Ovary (tissue), 9 donors: ENCODE measurements around the gene ANO3. TPM values are rescaled to one million over a fixed set of nuclear protein-coding genes. Genes with fewer than 3 reads are reported as not detected.

ENCODE experiments used
- DNase-seq, 5 donors: peaks; one replicate each; pipeline ENCODE4 v3.0.0-alpha.2; 2019 to 2020
- H3K27ac ChIP-seq, 2 donors: fragments of 200-600 bp; one replicate each; pipeline versions ENCODE4 v1.5.1 to v1.8.0; 2019 to 2022
- H3K27me3 ChIP-seq: fragments of 200-600 bp; one replicate; pipeline ENCODE4 v1.8.0; 2022
- H3K36me3 ChIP-seq: fragments of 200-600 bp; sonication (generic); one replicate; pipeline ENCODE4 v1.5.1; 2019
- H3K4me1 ChIP-seq: one replicate; pipeline ENCODE4 v1.8.1; 2013; ENCODE audit warnings: mild to moderate bottlenecking, moderate library complexity; ENCODE audit not compliant: insufficient read depth
- H3K4me3 ChIP-seq: fragments of 200-600 bp; sonication (generic); one replicate; pipeline ENCODE4 v1.5.1; 2017
- H3K9me3 ChIP-seq, 2 donors: fragments of 200-600 bp in 1 of 2; sonication (generic) in 1 of 2; one replicate each; pipeline versions ENCODE4 v1.5.1 to v1.8.1; 2013 to 2019; ENCODE audit warnings: mild to moderate bottlenecking in 1 of 2, moderate library complexity in 1 of 2
- CTCF ChIP-seq, 3 donors: fragments of 450-650 bp in 2 of 3; fragments of 200-600 bp in 1 of 3; IDR thresholded peaks; one replicate each; pipeline versions ENCODE4 v1.5.1 to v1.8.0; 2016 to 2022; ENCODE audit warnings: antibody characterized with exemption in 3 of 3, mild to moderate bottlenecking in 1 of 3
- EP300 ChIP-seq: sonication (generic); formaldehyde crosslinking; IDR thresholded peaks from one replicate; pipeline ENCODE4 v1.6.1; 2017; ENCODE audit warnings: antibody characterized with exemption
- POLR2A ChIP-seq: fragments of 450-650 bp; IDR thresholded peaks from one replicate; pipeline ENCODE4 v1.6.1; 2017; ENCODE audit warnings: antibody characterized with exemption, mild to moderate bottlenecking, moderate library complexity
- WGBS, 3 donors: extraction: QIAGEN DNeasy Blood & Tissue Kit in 1 of 3; methylation state at CpG; one replicate each; pipeline versions ENCODE4 v1.1.5 to v1.1.7; 2013 to 2017; 5-methylcytosine and 5-hydroxymethylcytosine counted together
- intact Hi-C, 4 donors: fragments of 100-400 bp; cut with DNase I; formaldehyde crosslinking; loops; one replicate each; pipeline versions ENCODE4 v1.11.0 to v1.15.1; 2022 to 2023
- polyA plus RNA-seq, 2 donors: library from polyadenylated mRNA; stranded (reverse); fragments of 200-250 nt in 1 of 2; fragments of 350-450 nt in 1 of 2; fragmentation: Illumina TruSeq in 1 of 2; extraction: RNeasy Lipid Tissue Mini Kit (QIAGEN cat#74804) in 1 of 2; gene quantifications; one replicate each; pipeline ENCODE4 v1.2.3, GENCODE V29; 2013 to 2014
- total RNA-seq, 7 donors: library from RNA; depleted of rRNA in 2 of 7; stranded (reverse); fragments of >200 nt in 2 of 7; fragmentation: NEBNext Ultra II Directional in 3 of 7; extraction: Animal tissue kit (Norgen Biotek cat#: 25700) in 3 of 7; gene quantifications; one replicate each; pipeline versions ENCODE4 v1.1.0 to v1.2.4, GENCODE V29; 2016 to 2023
- donor health status: DM: no; HTN: no; CAD: no; lungs with moderate emphysema.
- donor health status: DM: no; HTN: no; CAD: no.
- donor health status: Bipolar disorder and iron deficiency.
- donor health status: DM: yes; HTN: yes; CAD: no.
- donor health status: DM: no; HTN: no; CAD: no.
- donor health status: DM: yes; HTN: yes; CAD: no.

Gene ANO3
- total and polyA plus RNA-seq, 9 donors: under 0.01 to 0.93 (median 0.08) TPM; not detected in 1

GRCh38 chr11:26618441-26618840, 286.5 kb downstream of the ANO3 start:
- H3K36me3 ChIP-seq: no peaks in the 10 kb centered on the region
- intact Hi-C loops: no loop called here
- no peaks in the 10 kb centered on the region for H3K9me3 ChIP-seq
- H3K27me3 ChIP-seq: no peaks in the 10 kb centered on the region
- H3K4me1 ChIP-seq: no peaks in the 10 kb centered on the region
- no peak overlapping the region for H3K4me3 ChIP-seq
- no peak for TF ChIP-seq EP300
- no peak for TF ChIP-seq POLR2A
- DNase-seq: no peak
- 42 to 53% (median 51%) methylated on average over 1 of the region's 1 CpG for WGBS, 3 donors
- H3K27ac ChIP-seq: no peak overlapping the region

- Histone ChIP-seq H3K4me1 (no peaks in the 10 kb centered on the region), H3K27me3 (no peaks in the 10 kb centered on the region), H3K4me3 (no peak overlapping the region), H3K36me3 (no peaks in the 10 kb centered on the region), H3K27ac (no peak overlapping the region), H3K9me3 (no peaks in the 10 kb centered on the region)
- no peak for DNase-seq
- no peak for TF ChIP-seq CTCF (IDR thresholded peaks at IDR 0.05)
- TF ChIP-seq EP300: no peak
- no peak for TF ChIP-seq POLR2A
- 94 to 98% (median 97%) methylated on average over 1 of the region's 1 CpG for WGBS, 3 donors
- intact Hi-C loops: no loop called here
These were observed 288.5 kb downstream of the ANO3 start for GRCh38 chr11:26620282-26621045.

DNA sequence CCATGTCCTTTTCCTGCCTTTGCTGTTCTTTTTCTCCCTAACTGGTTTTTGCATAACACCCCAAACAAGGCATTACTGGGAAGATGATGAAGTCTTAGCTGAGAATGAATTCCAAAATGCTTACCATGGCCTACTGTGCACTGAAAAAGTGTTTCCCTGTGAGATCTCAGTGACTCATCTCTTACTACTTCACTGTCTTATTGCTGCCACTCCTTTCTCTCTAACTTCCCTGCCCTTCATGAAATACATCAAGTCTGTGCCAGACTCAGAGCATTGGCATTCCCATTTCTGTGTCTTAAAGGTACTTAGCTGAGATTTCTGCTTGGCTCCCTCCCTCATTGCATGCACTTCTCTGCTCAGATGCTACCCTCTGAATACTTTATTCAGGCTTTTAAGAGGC, 289.2 kb downstream of the ANO3 start:
- Histone ChIP-seq H3K27ac (no peak overlapping the region), H3K27me3 (no peaks in the 10 kb centered on the region), H3K36me3 (no peaks in the 10 kb centered on the region), H3K9me3 (no peaks in the 10 kb centered on the region), H3K4me1 (no peaks in the 10 kb centered on the region), H3K4me3 (no peak overlapping the region)
- TF ChIP-seq EP300 (no peak), POLR2A (no peak), CTCF (IDR thresholded peaks at IDR 0.05) (no peak)
- intact Hi-C loops: no loop called here
- no peak for DNase-seq

- Histone ChIP-seq H3K27me3 (no peaks in the 10 kb centered on the region), H3K27ac (no peak overlapping the region), H3K4me3 (no peak overlapping the region), H3K36me3 (no peaks in the 10 kb centered on the region), H3K9me3 (no peaks in the 10 kb centered on the region), H3K4me1 (no peaks in the 10 kb centered on the region)
- intact Hi-C loops: no loop called here
- 78 to 93% (median 89%) methylated on average over 2 of the region's 2 CpGs for WGBS, 3 donors
- TF ChIP-seq EP300 (no peak), CTCF (IDR thresholded peaks at IDR 0.05) (no peak), POLR2A (no peak)
- no peak for DNase-seq
These were observed 290.3 kb downstream of the ANO3 start for GRCh38 chr11:26622181-26622580.

GRCh38 chr11:26623076-26623659, 291.2 kb downstream of the ANO3 start:
- no peak for TF ChIP-seq POLR2A
- no peak for TF ChIP-seq EP300
- TF ChIP-seq CTCF (IDR thresholded peaks at IDR 0.05): no peak
- no peak overlapping the region for H3K27ac ChIP-seq
- H3K4me1 ChIP-seq: no peaks in the 10 kb centered on the region
- intact Hi-C loops: no loop called here
- no peaks in the 10 kb centered on the region for H3K36me3 ChIP-seq
- WGBS, 3 donors: 72 to 90% (median 89%) methylated on average over 2 of the region's 2 CpGs
- no peak overlapping the region for H3K4me3 ChIP-seq
- H3K27me3 ChIP-seq: no peaks in the 10 kb centered on the region
- H3K9me3 ChIP-seq: no peaks in the 10 kb centered on the region
- DNase-seq: no peak
